ENCODE results near the gene UNK.

UNK gene

DNA sequence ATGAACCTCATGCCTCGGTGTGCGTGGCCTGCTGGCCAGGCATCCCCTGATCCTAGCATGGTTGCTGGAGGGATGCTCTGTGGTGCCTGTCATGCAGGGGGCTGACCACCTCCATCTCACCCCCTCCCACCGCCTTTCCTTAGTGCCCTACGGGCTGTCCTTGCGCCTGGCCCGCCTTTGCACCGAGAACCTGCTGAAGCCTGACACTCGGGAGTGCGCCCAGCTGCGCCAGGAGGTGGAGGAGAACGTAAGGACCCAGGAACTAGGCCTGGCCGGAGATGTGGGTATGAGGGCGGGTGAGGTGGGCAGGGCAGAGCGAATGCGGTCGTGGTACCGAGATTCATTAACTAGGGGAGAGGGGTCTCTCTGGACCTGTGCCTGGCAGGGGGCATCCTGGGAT is 44.4 kb upstream of the UNK start:
- H3K4me3 ChIP-seq (ENCODE audit: low read depth, low read length) = no peak overlapping the region
- TF ChIP-seq, protein P1, sequence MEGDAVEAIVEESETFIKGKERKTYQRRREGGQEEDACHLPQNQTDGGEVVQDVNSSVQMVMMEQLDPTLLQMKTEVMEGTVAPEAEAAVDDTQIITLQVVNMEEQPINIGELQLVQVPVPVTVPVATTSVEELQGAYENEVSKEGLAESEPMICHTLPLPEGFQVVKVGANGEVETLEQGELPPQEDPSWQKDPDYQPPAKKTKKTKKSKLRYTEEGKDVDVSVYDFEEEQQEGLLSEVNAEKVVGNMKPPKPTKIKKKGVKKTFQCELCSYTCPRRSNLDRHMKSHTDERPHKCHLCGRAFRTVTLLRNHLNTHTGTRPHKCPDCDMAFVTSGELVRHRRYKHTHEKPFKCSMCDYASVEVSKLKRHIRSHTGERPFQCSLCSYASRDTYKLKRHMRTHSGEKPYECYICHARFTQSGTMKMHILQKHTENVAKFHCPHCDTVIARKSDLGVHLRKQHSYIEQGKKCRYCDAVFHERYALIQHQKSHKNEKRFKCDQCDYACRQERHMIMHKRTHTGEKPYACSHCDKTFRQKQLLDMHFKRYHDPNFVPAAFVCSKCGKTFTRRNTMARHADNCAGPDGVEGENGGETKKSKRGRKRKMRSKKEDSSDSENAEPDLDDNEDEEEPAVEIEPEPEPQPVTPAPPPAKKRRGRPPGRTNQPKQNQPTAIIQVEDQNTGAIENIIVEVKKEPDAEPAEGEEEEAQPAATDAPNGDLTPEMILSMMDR (IDR thresholded peaks at IDR 0.05; ENCODE audit: low read depth, low read length) = no peak

GRCh38 chr17:75740631-75741077 is 44.0 kb upstream of the UNK start:
- no peak overlapping the region for H3K4me3 ChIP-seq (ENCODE audit: low read depth, low read length)
- TF ChIP-seq, protein P1 (IDR thresholded peaks at IDR 0.05; ENCODE audit: low read depth, low read length) = no peak

GRCh38 chr17:75742337-75742736 is 42.3 kb upstream of the UNK start:
- no peak overlapping the region for H3K4me3 ChIP-seq (ENCODE audit: low read depth, low read length)
- TF ChIP-seq, protein P1 (IDR thresholded peaks at IDR 0.05; ENCODE audit: low read depth, low read length) = no peak

DNA sequence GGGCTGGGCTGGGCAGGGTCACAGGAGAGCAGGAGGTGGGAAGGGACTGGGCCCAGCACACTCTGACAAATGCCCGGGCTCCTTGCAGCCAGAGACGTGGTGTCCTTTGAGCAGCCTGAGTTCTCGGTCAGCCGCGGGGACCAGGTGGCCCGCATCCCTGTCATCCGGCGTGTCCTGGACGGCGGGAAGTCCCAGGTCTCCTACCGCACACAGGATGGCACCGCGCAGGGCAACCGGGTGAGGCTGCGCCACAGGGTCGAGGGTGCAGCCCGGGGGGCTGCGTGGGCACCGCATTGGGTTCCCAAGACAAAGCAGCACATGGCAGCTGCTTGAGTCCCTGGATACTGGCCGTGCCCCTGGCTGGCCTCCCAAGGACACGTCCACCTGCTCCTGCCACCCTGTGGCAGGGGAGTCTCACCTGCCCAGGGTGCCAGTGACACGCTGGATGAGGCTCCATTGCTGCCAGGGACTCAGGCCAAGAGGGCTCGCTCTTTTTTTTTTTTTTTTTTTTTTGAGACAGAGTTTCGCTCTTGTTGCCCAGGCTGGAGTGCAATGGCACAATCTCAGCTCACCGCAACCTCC is 40.9 kb upstream of the UNK start:
- TF ChIP-seq, protein P1 (IDR thresholded peaks at IDR 0.05; ENCODE audit: low read depth, low read length) = no peak

GRCh38 chr17:75748706-75749105 is 35.9 kb upstream of the UNK start:
- H3K4me3 ChIP-seq (ENCODE audit: low read depth, low read length) = no peak overlapping the region
- TF ChIP-seq, protein P1 (IDR thresholded peaks at IDR 0.05; ENCODE audit: low read depth, low read length) = no peak

More for the DNA sequence above, 40.9 kb upstream of the UNK start:
- no peak overlapping the region for H3K4me3 ChIP-seq (ENCODE audit: low read depth, low read length)

DNA sequence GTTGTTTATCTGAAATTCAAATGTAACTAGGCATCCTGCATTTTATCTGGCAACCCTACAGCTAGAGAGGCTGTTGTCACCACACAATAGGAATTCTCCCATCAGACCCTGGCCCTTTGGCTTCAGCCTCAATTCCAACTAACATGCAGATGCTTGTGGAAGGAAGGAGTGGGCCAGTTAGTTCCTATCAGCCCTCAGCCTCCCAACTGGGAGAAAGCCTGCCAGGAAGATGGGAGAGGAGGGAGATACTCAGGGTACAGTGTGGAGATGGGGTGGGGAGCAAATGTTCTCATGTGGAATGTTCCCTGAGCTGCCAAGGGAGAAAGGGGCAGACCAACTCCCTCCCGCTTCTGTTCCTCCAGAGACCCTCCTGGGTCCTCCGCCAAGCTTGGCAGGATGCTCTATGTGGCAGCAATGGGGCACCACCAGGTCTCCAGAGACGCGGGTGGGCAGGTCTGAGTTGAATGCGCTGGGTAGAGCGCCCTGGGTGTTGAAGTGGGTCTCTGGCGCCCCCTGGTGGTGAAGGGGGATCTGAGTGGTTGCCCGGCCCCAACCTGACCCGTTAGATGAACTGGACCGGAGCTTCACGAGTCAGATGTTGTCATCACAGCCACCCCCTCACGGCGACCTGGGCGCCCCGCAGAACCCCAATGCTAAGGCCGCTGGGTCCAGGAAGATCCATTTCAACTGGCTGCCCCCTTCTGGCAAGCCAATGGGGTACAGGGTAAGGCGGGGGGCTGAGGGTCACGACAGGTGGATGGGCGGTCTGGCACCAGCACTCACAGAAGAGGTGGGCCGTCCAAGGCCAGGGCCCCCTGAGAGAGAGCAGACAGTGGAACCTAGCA is 34.8 kb upstream of the UNK start:
- H3K4me3 ChIP-seq (ENCODE audit: low read depth, low read length) = no peak overlapping the region
- TF ChIP-seq, protein P1 (IDR thresholded peaks at IDR 0.05; ENCODE audit: low read depth, low read length) = peak; percentile 81

Data from WI38 (cell line).